ENCODE data around the gene SLC6A8.
"Not testable (repeated sequence)": the region's sequence is repeated elsewhere in the genome, so short reads cannot be mapped to it uniquely, and the experiment has no call there.

Gene SLC6A8

DNA sequence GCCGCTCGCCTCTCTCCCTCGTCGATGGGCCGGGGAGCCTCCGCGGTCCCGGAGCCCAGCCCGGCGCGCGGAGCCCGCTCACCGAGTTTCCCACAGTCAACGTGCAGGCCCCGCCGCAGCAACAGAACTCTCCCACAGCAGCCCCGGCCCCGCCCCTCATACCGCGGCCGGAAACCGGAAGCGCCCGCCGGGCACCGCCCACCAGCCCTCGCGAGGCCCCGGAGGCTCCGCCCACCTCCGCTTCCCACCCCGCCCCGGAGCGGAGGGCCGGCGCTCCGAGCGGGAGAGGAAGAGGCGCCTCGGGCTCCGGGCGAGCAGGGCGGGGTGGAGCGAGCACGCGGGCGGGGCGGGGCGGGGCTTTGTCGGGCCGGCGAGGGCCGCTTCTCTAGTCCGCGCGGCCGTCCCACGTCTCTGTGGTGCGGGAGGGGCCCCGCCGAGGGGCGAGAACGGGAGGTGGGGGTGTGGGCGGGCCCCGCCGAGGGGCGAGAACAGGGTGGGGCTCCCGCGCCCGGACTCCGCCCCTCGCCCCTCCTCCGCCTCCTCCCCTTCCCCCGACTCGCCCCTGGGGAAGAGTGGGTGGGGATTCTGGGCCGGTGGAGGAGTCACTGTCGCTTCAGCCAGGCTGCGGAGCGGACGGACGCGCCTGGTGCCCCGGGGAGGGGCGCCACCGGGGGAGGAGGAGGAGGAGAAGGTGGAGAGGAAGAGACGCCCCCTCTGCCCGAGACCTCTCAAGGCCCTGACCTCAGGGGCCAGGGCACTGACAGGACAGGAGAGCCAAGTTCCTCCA lies 36.7 kb downstream of the SLC6A8 start, which contains the start of the genes ABCD1 and BCAP31:
ABCD1 (plus strand) TSS at position 605 of the 787 bp plus-strand sequence. CDS start 411 bp downstream, outside the sequence.
BCAP31 (minus strand) TSS at position 136 of the 787 bp plus-strand sequence. CDS start 1,143 bp downstream, outside the sequence.
- peak; percentile 77 to 92 for DNase-seq (ENCODE audit: low spot score in 2 of 2)
- Mint-ChIP-seq H3K27ac (peak within 1 kb of the TSS; percentile 77), H3K36me3 (peaks cover 39% of the 10 kb centered on the region), H3K4me3 (peak within 1 kb of the TSS; percentile 83), H3K4me1 (peaks cover 24% of the 10 kb centered on the region), H3K9me3 (no peaks in the 10 kb centered on the region)
- ATAC-seq: peak; percentile 86

DNA sequence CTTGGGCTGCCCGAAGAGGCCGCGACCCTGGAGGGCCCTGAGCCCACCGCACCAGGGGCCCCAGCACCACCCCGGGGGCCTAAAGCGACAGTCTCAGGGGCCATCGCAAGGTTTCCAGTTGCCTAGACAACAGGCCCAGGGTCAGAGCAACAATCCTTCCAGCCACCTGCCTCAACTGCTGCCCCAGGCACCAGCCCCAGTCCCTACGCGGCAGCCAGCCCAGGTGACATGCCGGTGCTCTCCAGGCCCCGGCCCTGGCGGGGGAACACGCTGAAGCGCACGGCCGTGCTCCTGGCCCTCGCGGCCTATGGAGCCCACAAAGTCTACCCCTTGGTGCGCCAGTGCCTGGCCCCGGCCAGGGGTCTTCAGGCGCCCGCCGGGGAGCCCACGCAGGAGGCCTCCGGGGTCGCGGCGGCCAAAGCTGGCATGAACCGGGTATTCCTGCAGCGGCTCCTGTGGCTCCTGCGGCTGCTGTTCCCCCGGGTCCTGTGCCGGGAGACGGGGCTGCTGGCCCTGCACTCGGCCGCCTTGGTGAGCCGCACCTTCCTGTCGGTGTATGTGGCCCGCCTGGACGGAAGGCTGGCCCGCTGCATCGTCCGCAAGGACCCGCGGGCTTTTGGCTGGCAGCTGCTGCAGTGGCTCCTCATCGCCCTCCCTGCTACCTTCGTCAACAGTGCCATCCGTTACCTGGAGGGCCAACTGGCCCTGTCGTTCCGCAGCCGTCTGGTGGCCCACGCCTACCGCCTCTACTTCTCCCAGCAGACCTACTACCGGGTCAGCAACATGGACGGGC lies 37.5 kb downstream of the SLC6A8 start:
- peak overlapping the region; percentile 69 for H3K27ac Mint-ChIP-seq
- H3K4me1 Mint-ChIP-seq: peaks cover 24% of the 10 kb centered on the region
- H3K36me3 Mint-ChIP-seq: peaks cover 31% of the 10 kb centered on the region
- H3K9me3 Mint-ChIP-seq: no peaks in the 10 kb centered on the region
- DNase-seq (ENCODE audit: low spot score in 2 of 2) (no peak), ATAC-seq (peak; percentile 2)
- peak overlapping the region; percentile 83 for H3K4me3 Mint-ChIP-seq

GRCh38 chrX:153725832-153726285 lies 38.1 kb downstream of the SLC6A8 start:
- H3K9me3 Mint-ChIP-seq: no peaks in the 10 kb centered on the region
- peaks cover 28% of the 10 kb centered on the region for H3K4me1 Mint-ChIP-seq
- ATAC-seq: no peak
- H3K36me3 Mint-ChIP-seq: peaks cover 24% of the 10 kb centered on the region
- peak overlapping the region; percentile 69 for H3K27ac Mint-ChIP-seq
- H3K4me3 Mint-ChIP-seq: peak overlapping the region; percentile 64
- no peak for DNase-seq (ENCODE audit: low spot score in 2 of 2)

DNA sequence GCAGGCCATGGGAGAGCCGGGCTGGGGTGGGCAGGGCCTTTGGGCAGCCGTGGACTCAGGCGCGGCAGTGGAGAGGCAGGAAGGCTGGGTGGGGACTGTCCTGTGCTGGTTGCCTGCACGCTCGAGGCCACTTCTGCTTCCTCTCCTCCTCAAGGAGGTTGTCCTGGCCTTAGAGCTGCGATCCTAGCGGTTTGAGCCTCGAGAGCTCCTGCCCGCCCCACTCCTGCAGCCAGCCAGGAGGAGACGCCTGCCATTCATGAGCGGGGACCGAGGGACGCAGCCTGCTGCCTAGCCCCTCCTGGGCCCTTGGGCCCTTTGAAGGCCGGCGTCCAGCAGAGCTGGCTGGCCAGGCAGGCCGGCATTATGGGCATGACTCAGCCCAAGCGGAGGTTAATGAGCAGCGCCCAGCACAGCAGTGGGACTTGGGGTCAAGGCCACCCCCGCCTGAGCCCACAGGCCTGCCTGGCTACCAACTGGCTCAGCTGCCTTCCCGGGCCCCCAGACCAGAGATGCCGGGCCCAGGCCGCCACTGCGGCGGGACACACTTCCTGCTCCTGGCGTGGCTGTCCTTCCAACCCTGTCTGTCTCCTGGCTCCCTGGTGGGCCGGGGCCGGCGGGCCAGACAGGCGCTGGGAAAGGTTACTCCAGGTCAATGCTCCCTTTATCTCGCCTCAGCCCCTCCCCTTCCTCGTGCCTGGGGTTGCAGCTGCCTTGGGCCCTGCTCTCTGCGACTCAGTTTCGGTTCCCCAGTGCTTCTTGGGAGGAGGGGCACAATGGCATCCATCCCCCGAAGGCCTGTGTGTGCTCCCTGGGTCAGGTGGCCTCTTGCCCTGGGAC lies 38.8 kb downstream of the SLC6A8 start:
- DNase-seq (ENCODE audit: low spot score in 2 of 2) (no peak), ATAC-seq (no peak)
- peaks cover under 1% of the 10 kb centered on the region for H3K9me3 Mint-ChIP-seq
- peak overlapping the region; percentile 64 for H3K4me3 Mint-ChIP-seq
- peaks cover 20% of the 10 kb centered on the region for H3K36me3 Mint-ChIP-seq
- H3K27ac Mint-ChIP-seq: peak overlapping the region; percentile 69
- peaks cover 34% of the 10 kb centered on the region for H3K4me1 Mint-ChIP-seq

GRCh38 chrX:153727123-153727931 lies 39.6 kb downstream of the SLC6A8 start:
- DNase-seq (ENCODE audit: low spot score in 2 of 2) (no peak), ATAC-seq (no peak)
- peak overlapping the region; percentile 69 for H3K27ac Mint-ChIP-seq
- H3K9me3 Mint-ChIP-seq: peaks cover 2% of the 10 kb centered on the region
- peaks cover 37% of the 10 kb centered on the region for H3K4me1 Mint-ChIP-seq
- peaks cover 13% of the 10 kb centered on the region for H3K36me3 Mint-ChIP-seq
- peak overlapping the region; percentile 64 for H3K4me3 Mint-ChIP-seq

- Mint-ChIP-seq H3K4me1 (peaks cover 34% of the 10 kb centered on the region), H3K36me3 (peaks cover 6% of the 10 kb centered on the region), H3K27ac (no peak overlapping the region), H3K4me3 (no peak overlapping the region), H3K9me3 (peaks cover 2% of the 10 kb centered on the region)
- DNase-seq (ENCODE audit: low spot score in 2 of 2) (no peak), ATAC-seq (no peak)
Measured at GRCh38 chrX:153728095-153728494, 40.4 kb downstream of the SLC6A8 start.

DNA sequence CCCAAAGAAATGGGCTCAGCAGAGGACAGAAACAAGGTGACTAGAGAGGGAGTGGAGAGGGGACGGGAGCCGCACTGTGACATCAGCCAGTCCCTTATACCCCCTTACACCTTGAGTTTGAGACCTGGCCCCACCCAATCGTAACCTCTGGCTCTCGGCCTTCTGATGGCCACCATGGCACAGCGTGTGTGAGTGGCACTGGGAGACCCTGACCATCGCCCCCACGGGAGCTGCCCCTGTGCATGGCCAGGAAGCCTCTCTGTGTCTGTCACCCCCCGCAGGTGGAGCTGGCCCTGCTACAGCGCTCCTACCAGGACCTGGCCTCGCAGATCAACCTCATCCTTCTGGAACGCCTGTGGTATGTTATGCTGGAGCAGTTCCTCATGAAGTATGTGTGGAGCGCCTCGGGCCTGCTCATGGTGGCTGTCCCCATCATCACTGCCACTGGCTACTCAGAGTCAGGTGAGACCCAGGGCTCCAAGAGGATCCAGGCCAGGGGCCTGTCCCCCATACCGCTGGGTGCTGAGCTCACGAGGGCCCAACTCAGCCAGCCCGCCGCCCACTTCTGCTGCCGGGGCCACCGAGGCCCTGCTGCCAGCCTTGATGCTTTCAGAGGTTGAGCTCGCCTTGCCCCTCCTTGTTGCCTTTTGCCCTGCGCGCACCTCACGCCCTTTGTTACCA lies 41.4 kb downstream of the SLC6A8 start:
- Mint-ChIP-seq H3K4me3 (no peak overlapping the region), H3K36me3 (no peaks in the 10 kb centered on the region), H3K27ac (no peak overlapping the region)

DNA sequence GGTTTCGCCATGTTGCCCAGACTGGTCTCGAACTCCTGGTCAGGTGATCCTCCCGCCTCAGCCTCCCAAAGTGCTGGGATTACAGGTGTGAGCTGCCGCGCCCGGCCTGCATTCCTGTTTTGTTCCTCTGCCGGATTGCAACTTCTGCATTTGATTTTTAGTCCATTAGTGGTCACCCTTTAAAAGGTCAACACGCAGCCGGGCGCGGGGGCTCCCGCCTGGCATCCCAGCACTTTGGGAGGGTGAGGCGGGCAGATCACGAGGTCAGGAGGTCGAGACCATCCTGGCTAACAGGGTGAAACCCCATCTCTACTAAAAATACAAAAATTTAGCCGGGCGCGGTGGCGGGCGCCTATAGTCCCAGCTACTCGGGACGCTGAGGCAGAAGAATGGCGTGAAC lies 42.4 kb downstream of the SLC6A8 start:
- not testable (repeated sequence) for H3K36me3 Mint-ChIP-seq; H3K27ac Mint-ChIP-seq; H3K4me3 Mint-ChIP-seq; DNase-seq (ENCODE audit: low spot score in 2 of 2); ATAC-seq; H3K9me3 Mint-ChIP-seq
- peaks cover 40% of the 10 kb centered on the region for H3K4me1 Mint-ChIP-seq

More for the DNA sequence above, 41.4 kb downstream of the SLC6A8 start:
- no peak for ATAC-seq
- DNase-seq (ENCODE audit: low spot score in 2 of 2): no peak
- Mint-ChIP-seq H3K9me3 (peaks cover 2% of the 10 kb centered on the region), H3K4me1 (peaks cover 34% of the 10 kb centered on the region)

DNA sequence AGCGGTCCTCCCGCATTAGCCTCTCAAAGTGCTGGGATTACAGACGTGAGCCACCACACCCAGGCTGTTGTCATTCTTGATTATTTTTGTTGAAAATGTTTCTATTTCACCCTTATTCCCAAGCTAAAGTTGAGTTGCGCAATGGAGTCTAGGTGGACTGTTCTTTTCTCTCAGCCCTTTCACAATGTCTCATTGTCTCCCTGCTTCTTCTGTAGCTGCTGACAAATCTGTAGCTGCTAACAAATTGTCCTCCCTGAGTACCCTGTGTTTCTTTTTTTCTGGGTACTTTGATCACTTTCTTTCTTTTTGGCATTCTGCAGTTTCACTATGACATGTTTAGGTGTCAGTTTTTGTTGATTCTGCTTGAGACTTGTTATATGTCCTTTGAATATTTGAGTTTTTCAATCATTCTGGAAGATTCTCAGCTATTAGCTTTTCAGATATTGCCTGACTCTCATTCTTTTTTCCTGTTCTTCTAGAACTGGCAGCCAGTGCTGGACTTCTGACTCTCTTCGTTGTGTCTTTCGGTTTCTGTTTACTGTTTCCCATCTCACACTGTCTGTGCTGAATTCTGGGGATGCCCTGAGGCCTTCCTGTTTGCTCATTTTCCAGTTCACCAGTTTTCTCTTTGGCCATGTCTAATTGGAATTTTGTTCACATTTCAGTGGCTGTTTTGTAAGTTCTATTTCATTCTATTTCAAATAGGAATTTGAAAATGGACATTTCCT lies 43.6 kb downstream of the SLC6A8 start:
- Mint-ChIP-seq H3K9me3 (peaks cover 2% of the 10 kb centered on the region), H3K4me3 (peak overlapping the region; percentile 38), H3K36me3 (no peaks in the 10 kb centered on the region), H3K4me1 (peaks cover 46% of the 10 kb centered on the region), H3K27ac (no peak overlapping the region)
- peak; percentile 53 for ATAC-seq
- no peak for DNase-seq (ENCODE audit: low spot score in 2 of 2)

DNA sequence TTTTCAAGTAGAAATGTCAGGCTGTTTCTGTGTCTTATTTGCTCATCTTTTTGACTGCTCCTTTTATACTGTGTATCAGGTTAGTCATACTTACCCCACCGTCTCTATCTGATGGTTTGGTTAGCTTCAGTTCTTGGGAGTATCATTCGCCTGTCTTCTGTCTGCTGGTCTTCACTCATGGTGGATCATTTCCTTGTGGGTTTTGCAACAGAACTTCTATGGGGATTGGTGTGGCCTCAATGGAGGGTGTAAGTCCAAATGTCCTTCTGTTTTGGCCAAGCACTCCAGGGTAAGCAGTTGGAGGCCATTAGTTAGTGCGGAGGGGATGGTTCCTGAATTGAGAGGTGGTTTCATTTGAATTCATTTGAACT lies 44.1 kb downstream of the SLC6A8 start:
- Mint-ChIP-seq H3K9me3 (peaks cover 2% of the 10 kb centered on the region), H3K4me1 (peaks cover 43% of the 10 kb centered on the region), H3K27ac (no peak overlapping the region), H3K4me3 (peak overlapping the region; percentile 38), H3K36me3 (no peaks in the 10 kb centered on the region)
- ATAC-seq (peak; percentile 43), DNase-seq (ENCODE audit: low spot score in 2 of 2) (no peak)

DNA sequence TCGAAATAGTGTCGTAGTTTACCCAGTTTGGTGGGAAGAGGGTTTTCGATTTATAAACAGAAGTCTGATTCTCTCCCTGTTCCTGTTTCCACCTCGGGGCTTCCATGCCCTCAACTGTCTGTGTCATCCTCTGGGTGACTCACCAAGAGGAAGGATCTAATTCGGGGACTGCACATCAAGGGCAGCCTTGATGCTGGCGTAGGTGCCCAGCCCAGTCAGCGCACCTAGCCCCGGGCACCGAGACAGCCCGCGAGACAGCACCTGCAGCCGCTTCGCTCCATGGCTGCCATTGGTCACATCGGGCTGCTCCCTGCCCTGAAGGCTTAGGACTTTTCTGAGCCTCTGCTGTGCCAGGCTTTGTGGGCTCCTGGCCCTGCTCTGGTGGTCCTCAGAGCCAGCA lies 44.7 kb downstream of the SLC6A8 start:
- DNase-seq (ENCODE audit: low spot score in 2 of 2) (no peak), ATAC-seq (no peak)
- Mint-ChIP-seq H3K36me3 (no peaks in the 10 kb centered on the region), H3K9me3 (peaks cover 2% of the 10 kb centered on the region), H3K27ac (no peak overlapping the region), H3K4me1 (peaks cover 37% of the 10 kb centered on the region), H3K4me3 (no peak overlapping the region)

GRCh38 chrX:153733651-153734240 lies 46.0 kb downstream of the SLC6A8 start:
- DNase-seq (ENCODE audit: low spot score in 2 of 2) (no peak), ATAC-seq (no peak)
- H3K4me1 Mint-ChIP-seq: peaks cover 33% of the 10 kb centered on the region
- H3K27ac Mint-ChIP-seq: no peak overlapping the region
- no peaks in the 10 kb centered on the region for H3K36me3 Mint-ChIP-seq
- no peak overlapping the region for H3K4me3 Mint-ChIP-seq
- peaks cover 2% of the 10 kb centered on the region for H3K9me3 Mint-ChIP-seq

- ATAC-seq (no peak), DNase-seq (ENCODE audit: low spot score in 2 of 2) (no peak)
- Mint-ChIP-seq H3K4me3 (no peak overlapping the region), H3K9me3 (peaks cover 2% of the 10 kb centered on the region), H3K4me1 (peaks cover 33% of the 10 kb centered on the region), H3K27ac (no peak overlapping the region), H3K36me3 (no peaks in the 10 kb centered on the region)
Measured at GRCh38 chrX:153734871-153735270, 47.1 kb downstream of the SLC6A8 start.
